Endometrium (tissue), 2 donors: Measurements from ENCODE around the gene VKORC1L1.
"Not testable (repeated sequence)": the region's sequence is repeated elsewhere in the genome, so short reads cannot be mapped to it uniquely, and the experiment has no call there.

Experiments used
- FAIRE-seq: peaks from 2 replicates; lab custom pipeline; 2012; peaks lifted over from hg19 to GRCh38; lab: Jason Lieb, UNC
- donor health status: control.
- donor health status: control.

VKORC1L1 gene

DNA sequence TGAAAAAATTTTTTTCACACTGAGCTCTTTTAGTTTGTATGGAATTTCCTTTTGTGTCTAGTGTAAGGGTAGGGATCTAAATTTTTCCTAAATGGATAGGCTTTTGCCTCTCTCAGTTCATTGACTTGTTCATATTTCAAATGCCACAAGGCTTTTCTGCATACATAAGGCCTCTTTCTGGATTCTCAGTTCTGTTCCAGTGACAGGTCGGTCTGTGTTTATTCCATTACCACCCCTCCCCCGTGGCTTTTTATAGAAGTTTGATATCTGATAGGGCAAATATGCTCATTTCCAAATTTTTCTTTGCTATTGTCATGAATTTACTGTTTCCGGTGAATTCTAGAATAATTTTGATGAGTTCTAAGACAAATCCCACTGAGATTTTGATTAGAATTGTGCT, 12.7 kb downstream of the VKORC1L1 start:
- not testable (repeated sequence) for FAIRE-seq

DNA sequence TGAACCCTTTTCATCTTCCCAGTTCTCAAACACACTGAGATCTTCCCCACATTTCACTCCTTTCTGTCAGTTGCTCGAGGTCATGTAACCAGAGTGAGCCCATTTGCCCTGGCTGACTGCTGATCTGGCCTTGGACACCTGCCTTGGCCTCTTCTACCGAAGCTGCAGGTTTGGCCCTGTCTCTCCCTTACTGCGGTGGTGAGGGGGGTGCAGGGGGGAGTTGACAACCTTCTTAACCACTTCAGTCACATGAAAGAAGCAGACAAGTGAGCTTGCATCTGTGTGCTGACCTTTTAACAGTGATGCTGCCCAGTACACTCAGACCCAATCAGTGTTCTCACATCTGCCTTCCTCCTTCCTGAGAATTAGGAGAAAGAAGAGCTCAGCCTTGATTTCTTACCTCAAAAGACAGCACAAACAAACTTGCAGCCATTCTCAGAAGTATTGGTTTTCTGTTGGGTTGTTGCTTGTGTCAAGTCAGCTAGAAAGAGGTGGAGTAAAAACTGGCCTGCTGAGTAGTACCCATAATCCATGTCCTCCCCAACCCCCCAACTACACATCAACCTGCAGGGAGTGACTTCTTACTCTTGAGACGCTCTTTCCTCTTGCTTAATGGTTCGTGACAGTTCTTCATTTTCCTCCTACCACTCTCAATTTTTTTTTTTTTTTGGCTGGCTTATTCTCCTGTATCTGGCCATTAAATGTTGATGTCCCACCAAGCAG, 15.7 kb downstream of the VKORC1L1 start:
- FAIRE-seq: not testable (repeated sequence)

DNA sequence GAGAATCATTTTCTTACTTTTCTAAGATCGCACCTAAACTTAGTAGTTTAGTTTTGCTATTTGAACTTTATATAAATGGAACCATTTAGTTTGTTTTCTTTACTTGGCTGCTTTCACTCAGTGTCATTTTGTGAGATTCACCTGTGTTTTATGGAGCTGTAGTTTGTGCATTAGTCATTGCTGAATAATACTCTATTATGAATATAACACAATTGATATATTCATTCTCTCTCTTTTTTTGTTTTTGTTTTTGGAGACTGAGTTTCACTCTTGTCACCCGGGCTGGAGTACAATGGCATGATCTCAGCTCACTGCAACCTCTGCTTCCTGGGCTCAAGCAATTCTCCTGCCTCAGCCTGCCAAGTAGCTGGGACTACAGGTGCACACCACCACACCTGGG, 16.8 kb downstream of the VKORC1L1 start:
- not testable (repeated sequence) for FAIRE-seq

DNA sequence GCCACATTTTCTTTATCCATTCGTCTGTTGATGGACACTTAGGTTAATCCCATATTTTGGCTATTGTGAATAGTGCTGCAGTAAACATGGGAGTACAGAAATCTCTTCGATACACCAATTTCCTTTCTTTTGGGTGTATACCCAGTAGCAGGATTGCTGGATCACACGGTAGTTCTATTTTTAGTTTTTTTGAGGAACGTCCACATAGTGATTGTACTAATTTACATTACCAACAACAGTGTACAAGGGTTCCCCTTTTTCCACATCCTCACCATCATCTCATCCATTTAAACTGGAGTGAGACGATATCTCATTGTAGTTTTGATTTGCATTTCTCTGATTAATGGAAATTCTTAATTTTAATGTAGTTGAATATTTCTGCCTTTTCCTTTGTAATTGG, 19.3 kb downstream of the VKORC1L1 start:
- no peak for FAIRE-seq

DNA sequence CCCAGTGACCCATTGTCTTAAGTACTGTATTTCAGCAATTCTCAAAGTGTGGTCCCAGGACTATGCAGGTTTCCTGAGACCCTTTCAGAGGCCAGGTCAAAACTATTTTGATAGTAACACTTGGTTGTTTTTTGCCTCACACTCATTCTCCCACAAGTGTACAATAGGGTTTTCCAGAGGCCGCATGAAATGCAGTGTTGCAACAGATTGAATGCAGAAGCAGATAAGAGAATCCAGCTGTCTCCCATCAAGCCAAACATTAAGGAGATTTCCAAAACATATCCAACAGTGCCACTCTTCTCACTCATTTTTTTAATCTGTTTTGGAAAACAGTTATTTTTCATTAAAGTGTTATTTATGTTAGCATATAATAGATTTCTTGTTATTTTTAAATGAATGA, 20.0 kb downstream of the VKORC1L1 start:
- FAIRE-seq: no peak

DNA sequence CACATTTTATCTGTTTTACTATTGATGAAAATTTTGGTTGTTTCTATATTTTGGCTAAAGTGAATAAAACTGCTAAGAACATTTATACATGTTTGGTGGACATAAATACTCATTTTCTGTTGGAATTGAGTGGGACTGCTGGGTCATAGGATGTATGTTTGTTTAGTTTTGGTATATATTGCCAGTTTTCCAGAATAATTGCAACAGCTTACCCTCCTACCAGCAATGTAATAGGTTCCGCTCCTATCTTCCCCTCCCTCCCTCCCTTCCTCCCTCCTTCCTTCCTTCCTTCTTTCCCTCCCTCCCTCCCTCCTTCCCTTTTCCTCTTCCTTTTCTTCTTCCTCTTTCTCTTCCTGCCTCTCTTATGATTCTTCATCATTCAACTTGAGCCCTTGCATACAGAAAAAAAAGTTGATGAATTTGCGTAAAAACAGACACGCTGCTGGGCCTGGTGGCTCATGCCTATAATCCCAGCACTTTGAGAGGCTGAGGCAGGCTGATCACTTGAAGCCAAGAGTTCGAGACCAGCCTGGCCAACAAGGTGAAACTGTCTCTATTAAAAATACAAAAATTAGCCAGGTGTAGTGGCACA, 23.5 kb downstream of the VKORC1L1 start:
- FAIRE-seq: no peak

DNA sequence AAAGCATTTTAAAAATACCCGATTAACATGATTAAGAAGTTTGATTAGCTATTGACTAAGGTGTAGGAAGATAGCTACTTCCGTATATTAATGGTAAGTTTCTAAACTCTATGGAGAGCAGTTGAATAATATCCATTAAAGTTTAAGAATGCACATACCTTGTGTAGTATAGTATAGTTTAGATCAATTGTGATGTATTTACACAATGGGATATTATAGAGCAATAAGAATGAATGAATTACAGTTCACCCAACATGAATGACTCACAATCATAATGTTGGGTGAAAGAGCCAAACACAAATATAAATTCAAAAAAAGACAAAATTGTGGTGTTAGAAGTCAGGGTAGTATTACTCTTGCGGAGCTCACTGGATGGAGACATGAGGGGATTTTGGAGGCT, 24.4 kb downstream of the VKORC1L1 start:
- FAIRE-seq: not testable (repeated sequence)

DNA sequence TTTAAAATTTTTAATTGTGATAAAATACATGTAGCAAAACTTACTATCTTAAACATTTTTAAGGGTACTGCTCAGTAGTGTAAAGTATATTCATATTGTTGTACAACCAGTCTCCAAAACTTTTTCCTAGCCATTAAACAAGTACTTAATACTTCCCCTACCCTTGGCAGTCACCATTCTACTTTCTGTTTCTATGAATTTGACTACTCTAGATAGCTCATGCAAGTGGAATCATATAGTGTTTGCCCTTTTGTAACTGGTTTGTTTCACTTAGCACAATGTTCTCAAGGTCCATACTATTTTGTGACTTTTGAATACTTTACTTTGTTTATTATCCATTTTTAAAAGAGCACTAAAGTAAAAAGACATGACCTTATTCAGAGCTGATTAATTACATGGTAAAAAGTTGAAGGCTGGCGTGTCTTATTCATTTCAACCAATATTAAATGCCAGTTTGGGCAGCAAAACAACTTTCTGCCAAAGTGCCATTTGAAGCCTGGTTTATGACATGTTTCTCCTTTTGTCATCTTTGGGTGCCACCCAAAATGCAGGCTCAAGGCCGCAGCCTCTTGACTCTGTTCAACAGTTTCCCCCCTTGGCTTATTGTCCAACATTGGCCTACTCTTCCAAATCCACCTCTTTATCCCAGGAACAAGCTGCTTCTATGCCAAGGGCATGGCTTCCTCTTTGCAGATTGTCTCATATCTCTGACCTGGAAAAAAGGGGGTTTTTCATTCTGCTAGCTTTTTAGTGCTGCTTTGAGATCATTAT, 26.0 kb downstream of the VKORC1L1 start:
- not testable (repeated sequence) for FAIRE-seq

DNA sequence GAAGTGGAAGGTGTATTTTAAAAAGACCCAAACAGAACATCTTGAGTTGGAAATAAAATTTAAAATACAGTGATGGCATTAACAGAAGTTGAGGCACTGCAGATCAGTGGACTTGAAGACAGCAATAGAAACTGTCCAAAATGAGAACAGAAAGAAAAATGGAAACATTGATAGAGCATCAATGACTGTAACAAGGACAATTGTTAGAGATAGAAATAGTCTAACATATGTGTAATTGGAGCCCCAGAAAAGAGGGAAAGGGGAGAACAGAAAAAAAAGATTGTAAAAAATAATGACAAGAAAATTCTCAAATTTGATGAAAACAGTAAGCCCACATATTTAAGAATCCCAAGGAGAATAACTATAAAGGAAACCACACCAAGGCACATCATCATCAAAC, 29.4 kb downstream of the VKORC1L1 start:
- FAIRE-seq: no peak

DNA sequence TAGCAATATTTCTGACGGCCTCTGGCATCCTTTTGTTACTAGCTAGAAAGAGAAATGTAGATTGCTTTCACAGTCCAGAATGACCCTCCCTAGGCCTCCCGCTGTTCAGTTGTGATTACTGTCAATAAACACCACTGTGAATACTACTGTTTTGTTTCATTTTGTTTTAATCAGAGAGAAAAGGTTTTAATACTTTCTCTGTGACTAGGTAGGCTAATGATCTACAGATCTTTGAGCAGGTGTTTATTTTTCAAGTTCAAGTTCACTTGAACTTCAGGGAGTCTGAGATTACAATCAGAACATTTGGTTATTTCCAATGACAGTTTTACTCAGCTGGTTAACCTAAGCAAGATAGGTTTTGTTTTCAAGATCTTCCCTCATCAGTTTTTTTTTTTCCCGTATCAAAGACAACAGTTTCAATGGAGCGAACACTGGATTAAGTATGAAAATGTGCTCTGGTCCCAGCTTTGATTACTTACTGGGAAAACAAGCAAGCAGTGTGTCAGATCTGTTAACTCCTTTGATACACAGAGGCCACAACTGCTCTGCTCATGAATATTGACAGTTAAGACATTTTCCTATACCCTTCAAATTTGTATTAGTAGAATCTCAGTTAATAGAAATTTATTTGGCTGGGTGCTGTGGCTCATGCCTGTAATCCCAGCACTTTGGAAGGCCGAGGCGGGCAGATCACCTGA, 34.8 kb downstream of the VKORC1L1 start:
- no peak for FAIRE-seq

DNA sequence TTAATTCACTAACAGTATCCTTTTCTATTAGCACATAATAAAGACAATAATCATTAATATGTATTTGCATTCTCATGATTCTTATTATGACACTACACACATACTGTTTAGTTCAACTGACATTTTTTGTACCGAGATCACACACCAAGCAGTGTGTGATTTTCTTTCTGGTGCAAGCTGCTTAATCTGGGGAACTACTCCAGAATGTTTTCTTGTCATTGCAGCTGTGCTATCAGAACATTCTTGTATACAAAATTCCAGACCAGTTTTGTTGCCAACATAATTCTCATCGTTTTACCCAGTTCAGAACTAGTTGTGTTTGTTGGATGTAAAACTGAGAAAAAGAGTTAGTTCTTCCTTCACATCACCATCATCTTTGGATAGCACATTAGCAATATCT, 37.4 kb downstream of the VKORC1L1 start:
- no peak for FAIRE-seq

DNA sequence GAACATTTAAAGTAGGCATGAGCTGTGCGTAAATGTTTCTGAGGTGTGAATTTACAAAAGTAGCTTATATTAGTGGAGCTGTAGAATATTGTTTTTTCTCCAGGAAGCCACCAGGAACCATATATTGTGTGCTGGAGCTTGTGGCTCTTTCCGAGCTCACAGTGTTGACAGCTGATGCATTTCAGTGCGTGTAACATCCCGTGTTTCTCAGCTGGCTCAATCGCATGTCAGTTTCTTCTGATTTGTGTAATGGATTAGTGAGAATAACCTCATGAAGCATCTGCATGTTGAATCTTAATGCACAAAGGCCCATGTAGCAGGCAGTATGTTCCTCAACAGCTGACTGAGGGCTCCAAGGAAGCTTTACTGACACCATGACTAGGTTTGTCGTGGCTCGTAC, 39.4 kb downstream of the VKORC1L1 start:
- no peak for FAIRE-seq

DNA sequence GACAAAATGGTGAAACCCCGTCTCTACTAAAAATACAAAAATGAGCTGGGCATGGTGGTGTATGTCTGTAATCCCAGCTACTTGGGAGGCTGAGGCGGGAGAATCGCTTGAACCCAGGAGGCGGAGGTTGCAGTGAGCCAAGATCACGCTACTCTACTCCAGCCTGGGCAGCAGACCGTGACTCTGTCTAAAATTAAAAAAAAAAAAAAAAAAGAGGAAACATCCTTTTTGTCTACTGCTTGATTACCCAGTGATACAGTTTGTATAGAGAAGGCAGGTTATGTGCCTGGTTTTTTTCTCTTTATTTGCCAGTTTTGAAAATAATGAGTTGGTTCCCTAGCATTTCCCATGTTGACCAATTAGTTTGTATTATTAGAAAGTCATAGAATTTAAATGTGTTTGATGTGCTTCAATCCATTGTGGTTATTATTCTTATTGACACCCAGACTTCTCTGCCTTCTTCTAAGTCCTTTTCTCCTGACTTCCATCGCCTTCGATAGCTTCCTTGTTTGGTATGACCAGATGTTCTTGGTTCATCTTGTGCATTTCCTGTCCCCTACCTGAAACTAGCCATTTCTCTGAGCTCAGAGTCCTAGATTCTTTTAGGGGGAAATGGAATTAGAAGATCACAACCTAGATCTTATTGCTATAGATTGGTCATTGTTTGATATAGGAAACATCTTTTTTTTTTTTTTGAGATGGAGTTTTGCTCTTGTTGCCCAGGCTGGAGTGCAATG, 43.2 kb downstream of the VKORC1L1 start:
- no peak for FAIRE-seq

DNA sequence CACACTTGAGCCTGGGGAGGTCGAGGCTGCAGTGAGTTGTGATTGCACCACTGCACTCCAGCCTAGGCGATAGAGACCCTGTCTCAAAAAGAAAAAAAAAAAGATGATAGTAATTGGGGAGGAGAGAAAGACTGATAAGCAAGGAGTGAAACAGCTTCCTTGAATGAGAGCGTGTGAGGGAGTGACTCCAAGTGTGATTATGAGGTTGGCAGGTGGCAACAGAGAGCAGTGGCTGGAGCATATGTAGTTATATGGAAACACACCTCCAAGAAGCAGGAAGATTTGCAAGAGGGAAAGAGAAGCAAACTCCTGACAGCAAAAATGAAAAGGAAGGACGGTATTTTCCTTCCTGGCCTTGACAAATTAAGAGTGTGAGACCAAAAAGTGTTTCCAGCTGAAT, 50.4 kb downstream of the VKORC1L1 start:
- FAIRE-seq: no peak

DNA sequence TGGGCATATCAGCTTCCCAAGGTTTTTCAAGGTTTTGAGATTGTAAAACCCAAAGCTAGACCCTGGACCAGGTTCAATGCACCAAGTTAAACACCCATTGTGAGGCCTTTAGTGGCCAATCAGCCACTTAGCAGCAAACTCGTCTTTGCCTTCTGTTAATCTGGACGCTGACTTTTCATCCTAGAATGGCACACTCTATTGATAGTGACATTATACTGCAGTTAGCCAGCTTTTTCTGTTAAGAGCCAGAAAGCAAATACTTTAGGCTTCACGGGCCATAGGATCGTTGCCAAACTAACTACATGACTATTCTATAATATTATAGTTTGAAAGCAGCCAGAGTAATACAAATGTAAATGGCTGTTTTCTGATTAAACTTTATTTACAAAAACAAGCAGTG, 51.3 kb downstream of the VKORC1L1 start:
- FAIRE-seq: no peak

DNA sequence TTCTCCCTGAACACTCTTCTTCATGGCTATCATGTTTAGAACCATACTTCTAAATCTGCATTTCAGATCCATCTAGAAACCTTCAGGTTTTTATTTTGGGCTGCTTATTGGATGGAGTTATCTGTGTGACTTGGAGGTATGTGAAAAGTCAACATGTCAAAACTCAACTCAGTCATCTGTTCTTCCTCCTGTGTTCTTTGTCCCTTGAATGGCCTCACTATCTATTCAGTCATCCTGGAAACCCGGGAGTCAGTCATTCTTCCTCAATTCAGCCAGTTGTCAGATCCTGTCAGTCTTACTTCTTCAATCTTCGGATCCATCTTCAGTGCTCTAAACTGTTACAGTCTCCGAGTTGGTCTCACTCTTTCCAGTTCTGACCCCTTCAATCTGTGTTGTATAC, 52.2 kb downstream of the VKORC1L1 start:
- no peak for FAIRE-seq

DNA sequence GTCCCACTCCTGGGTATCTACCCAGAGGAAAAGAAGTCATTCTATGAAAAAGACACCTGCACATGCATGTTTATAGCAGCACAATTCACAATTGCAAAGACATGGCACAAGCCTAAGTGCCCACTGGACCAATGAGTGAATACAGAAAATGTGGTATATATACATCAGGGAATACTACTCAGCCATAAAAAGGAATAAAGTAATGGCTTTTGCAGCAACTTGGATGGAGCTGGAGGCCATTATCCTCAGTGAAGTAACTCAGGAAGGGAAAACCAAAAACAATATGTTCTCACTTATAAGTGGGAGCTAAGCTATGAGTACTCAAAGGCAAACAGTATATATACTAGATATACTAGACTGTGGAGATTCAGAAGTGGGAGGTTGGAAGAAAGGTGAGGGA, 53.7 kb downstream of the VKORC1L1 start:
- FAIRE-seq: no peak

DNA sequence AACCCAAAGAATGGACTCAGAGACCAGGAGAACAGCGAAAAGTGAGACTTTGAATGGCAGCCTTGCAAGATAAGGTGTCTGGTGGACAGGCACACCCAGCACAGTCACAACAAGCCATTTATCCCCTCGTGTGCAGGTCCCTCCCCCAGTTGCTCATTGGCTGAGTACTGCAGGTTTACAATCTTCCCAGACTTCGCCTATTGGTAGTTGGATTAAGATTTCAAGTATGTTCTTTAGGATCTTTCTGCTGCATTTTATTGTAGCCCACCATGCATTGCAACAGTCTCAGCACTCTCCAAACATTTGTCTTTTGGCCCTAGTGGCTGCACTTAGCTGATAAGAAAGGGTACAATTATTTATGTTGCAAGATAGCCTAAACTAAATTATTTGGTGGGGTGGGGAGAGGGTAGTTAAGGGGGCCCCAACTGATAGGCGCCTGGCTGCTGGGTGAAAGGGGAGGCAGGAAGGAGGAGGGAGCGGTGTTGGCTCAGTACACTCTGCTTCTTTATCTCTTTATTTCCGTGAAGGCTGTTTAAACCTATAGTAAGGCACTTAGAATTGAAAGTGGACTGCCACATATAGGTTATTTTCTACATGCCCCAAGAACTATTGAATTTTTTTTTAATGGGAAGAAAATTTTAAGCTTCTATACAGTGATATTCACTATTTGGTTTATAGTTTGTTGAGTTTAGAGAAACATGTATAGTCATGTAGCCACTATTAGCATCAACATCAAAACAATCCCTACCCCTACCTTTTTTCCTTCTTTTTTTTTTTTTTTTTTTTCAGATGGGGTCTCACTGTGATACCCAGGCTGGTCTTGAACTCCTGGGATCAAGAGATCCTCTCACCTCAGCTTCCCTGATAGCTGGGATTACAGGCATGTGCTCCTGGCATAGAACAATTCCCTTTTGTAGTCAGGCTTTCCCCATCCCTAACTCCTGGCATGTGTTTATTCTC, 54.9 kb downstream of the VKORC1L1 start:
- no peak for FAIRE-seq

DNA sequence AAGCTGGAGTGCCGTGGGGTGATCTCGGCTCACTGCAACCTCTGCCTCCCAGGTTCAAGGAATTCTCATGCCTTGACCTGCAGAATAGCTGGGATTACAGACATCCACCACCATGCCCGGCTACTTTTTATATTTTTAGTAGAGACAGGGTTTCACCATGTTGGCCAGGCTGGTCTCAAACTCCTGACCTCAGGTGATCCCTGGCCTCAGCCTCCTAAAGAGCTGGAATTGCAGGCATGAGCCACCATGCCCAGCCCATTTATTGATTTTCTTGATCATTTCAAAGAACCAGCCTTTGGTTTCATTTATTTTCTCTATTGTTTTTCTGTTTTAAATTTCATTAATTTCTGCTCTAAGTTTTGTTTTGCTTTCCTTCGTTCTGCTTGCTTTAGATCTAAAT, 58.8 kb downstream of the VKORC1L1 start:
- no peak for FAIRE-seq

DNA sequence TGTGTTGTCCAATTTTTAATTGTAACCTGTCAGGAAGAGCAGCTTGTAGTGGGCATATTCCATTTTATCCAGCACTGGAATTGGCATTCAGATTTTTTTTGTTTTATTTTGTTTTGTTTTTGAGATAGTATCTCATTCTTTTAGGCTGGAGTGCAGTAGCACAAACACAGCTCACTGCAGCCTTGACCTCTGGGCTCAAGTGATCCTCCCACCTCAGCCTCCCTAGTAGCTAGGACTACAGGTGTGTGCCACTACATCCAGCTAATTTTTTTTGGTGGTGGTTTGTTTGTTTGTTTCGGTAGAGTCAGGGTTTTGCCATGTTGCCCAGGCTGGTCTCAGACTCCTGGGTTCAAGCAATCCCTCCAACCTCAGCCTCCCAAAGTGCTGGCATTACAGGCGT, 64.4 kb downstream of the VKORC1L1 start:
- FAIRE-seq: no peak

DNA sequence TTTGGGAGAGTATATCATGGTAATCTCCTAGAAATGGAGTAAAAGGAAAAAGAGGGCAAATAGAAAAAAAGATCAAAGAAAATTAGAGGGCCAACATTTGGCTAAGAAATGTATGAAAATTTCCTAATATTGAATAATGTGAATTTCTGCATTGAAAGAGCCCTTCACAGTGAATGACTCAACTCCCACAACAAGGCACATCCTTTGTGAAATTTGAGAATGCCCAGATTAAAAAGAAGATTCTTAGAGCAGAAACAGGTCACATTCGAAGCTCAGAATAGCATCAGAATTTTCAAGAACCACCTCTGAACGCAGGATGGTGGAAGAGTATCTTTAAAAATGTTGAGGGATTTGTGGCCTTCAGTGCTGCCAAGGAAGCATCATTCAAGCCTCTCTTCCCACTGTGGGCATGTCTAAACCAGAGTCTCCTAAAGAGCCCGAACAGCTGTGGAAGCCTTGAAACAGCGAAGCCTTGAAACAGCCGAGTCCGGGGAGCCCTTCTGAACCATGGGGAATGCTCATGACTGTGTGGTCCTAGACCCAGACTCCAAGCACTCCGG, 65.5 kb downstream of the VKORC1L1 start:
- FAIRE-seq: no peak
